H9 (cell line): ENCODE measurements around the gene BCAS4. TPM values are rescaled to one million over a fixed set of nuclear protein-coding genes. Genes with fewer than 3 reads are reported as not detected.
"Not testable (repeated sequence)": the region's sequence is repeated elsewhere in the genome, so short reads cannot be mapped to it uniquely, and the experiment has no call there.

Experiments
- DNase-seq: peaks from one replicate; pipeline ENCODE4 v3.0.0-alpha.2; 2017
- H2AFZ ChIP-seq: one replicate; pipeline ENCODE4 v1.6.1; 2013; ENCODE audit warnings: mild to moderate bottlenecking, low read length, control low read depth, moderate library complexity
- H2AK5ac ChIP-seq: 2 replicates; pipeline ENCODE4 v1.6.1; 2013; ENCODE audit warnings: low read length, control low read depth, mixed read lengths; ENCODE audit not compliant: insufficient read length
- H2BK120ac ChIP-seq: one replicate; pipeline ENCODE4 v1.6.1; 2013; ENCODE audit warnings: low read depth, mild to moderate bottlenecking, low read length, control low read depth, inconsistent platforms; ENCODE audit not compliant: poor library complexity, severe bottlenecking
- H2BK12ac ChIP-seq: 2 replicates; pipeline ENCODE4 v1.6.1; 2013; ENCODE audit warnings: low read length, control low read depth, mixed read lengths, low read depth; ENCODE audit not compliant: insufficient read length
- H2BK15ac ChIP-seq: 2 replicates; pipeline ENCODE4 v1.6.1; 2013; ENCODE audit warnings: low read depth, low read length, control low read depth
- H2BK20ac ChIP-seq: one replicate; pipeline ENCODE4 v1.6.1; 2013; ENCODE audit warnings: low read depth, mild to moderate bottlenecking, low read length, control low read depth, inconsistent platforms; ENCODE audit not compliant: poor library complexity, severe bottlenecking
- H2BK5ac ChIP-seq: 2 replicates; pipeline ENCODE4 v1.6.1; 2013; ENCODE audit warnings: low read length, control low read depth, mixed read lengths; ENCODE audit not compliant: insufficient read length
- H3K14ac ChIP-seq: 2 replicates; pipeline ENCODE4 v1.6.1; 2013; ENCODE audit warnings: low read length, control low read depth; ENCODE audit not compliant: insufficient read depth
- H3K18ac ChIP-seq: 2 replicates; pipeline ENCODE4 v1.6.1; 2013; ENCODE audit warnings: low read depth, mild to moderate bottlenecking, mixed read lengths, low read length, control low read depth; ENCODE audit not compliant: insufficient read length
- H3K23ac ChIP-seq: 2 replicates; pipeline ENCODE4 v1.6.1; 2013; ENCODE audit warnings: low read length, control low read depth, mixed read lengths, low read depth; ENCODE audit not compliant: insufficient read length
- H3K23me2 ChIP-seq: 2 replicates; pipeline ENCODE4 v1.6.1; 2013; ENCODE audit warnings: low read depth, mild to moderate bottlenecking, mixed read lengths, low read length, control low read depth; ENCODE audit not compliant: insufficient read length, poor library complexity, severe bottlenecking
- H3K27ac ChIP-seq: 2 replicates; pipeline ENCODE4 v1.5.1; 2013; ENCODE audit warnings: low read length, control low read depth, mixed read lengths, low read depth; ENCODE audit not compliant: insufficient read length
- H3K27me3 ChIP-seq: 2 replicates; pipeline ENCODE4 v1.6.1; 2013; ENCODE audit warnings: low read length, control low read depth, inconsistent platforms; ENCODE audit not compliant: insufficient read depth
- H3K4ac ChIP-seq: 2 replicates; pipeline ENCODE4 v1.6.1; 2013; ENCODE audit warnings: low read depth, mild to moderate bottlenecking, control low read depth, inconsistent platforms, low read length, moderate library complexity
- H3K4me1 ChIP-seq: 2 replicates; pipeline ENCODE4 v1.6.1; 2013; ENCODE audit warnings: low read length, control low read depth, inconsistent platforms; ENCODE audit not compliant: insufficient read depth
- H3K4me2 ChIP-seq: 2 replicates; pipeline ENCODE4 v1.6.1; 2013; ENCODE audit warnings: low read length, control low read depth, mixed read lengths; ENCODE audit not compliant: insufficient read length, insufficient read depth
- H3K56ac ChIP-seq: 2 replicates; pipeline ENCODE4 v1.6.1; 2013; ENCODE audit warnings: low read depth, mild to moderate bottlenecking, mixed read lengths, low read length, control low read depth; ENCODE audit not compliant: insufficient read length
- H3K79me1 ChIP-seq: 2 replicates; pipeline ENCODE4 v1.6.1; 2013; ENCODE audit warnings: low read depth, mild to moderate bottlenecking, moderate library complexity, low read length, control low read depth, inconsistent platforms; ENCODE audit not compliant: insufficient read depth, poor library complexity, severe bottlenecking
- H3K79me2 ChIP-seq: 2 replicates; pipeline ENCODE4 v1.6.1; 2013; ENCODE audit warnings: low read length, control low read depth, inconsistent platforms; ENCODE audit not compliant: insufficient read depth
- H3K9ac ChIP-seq: 2 replicates; pipeline ENCODE4 v1.6.1; 2013; ENCODE audit warnings: low read length, control low read depth, mixed read lengths; ENCODE audit not compliant: insufficient read length; ENCODE audit errors: extremely low read depth
- H3K9me3 ChIP-seq: one replicate; pipeline ENCODE4 v1.6.1; 2013; ENCODE audit warnings: low read depth, low read length, inconsistent platforms; ENCODE audit not compliant: control insufficient read depth
- H3T11ph ChIP-seq: one replicate; pipeline ENCODE4 v1.6.1; 2013; ENCODE audit warnings: mild to moderate bottlenecking, low read length, control low read depth, inconsistent platforms
- H4K20me1 ChIP-seq: one replicate; pipeline ENCODE4 v1.6.1; 2013; ENCODE audit not compliant: control insufficient read depth, insufficient read length, insufficient read depth
- H4K5ac ChIP-seq: 2 replicates; pipeline ENCODE4 v1.6.1; 2013; ENCODE audit warnings: low read depth, mild to moderate bottlenecking, mixed read lengths, low read length, control low read depth; ENCODE audit not compliant: insufficient read length
- H4K8ac ChIP-seq: replicated peaks from 2 replicates; pipeline ENCODE4 v1.6.1; 2013; ENCODE audit warnings: low read length, control low read depth, mixed read lengths, low read depth; ENCODE audit not compliant: insufficient read length
- H4K91ac ChIP-seq: 2 replicates; pipeline ENCODE4 v1.6.1; 2013; ENCODE audit warnings: low read depth, mild to moderate bottlenecking, moderate library complexity, mixed read lengths, low read length, control low read depth; ENCODE audit not compliant: insufficient read length
- H3K27ac Mint-ChIP-seq, 3 experiments: 2 replicates in 2 of 3; 3 replicates in 1 of 3; pipeline ENCODE4 v1.8.0; 2020 to 2021; ENCODE audit warnings: mixed read lengths in 3 of 3, mild to moderate bottlenecking in 1 of 3, moderate library complexity in 1 of 3
- H3K27me3 Mint-ChIP-seq: 2 replicates; pipeline ENCODE4 v1.8.0; 2021; ENCODE audit warnings: low read depth, mild to moderate bottlenecking, moderate library complexity, mixed read lengths
- H3K36me3 Mint-ChIP-seq, 3 experiments: 2 replicates in 2 of 3; 3 replicates in 1 of 3; pipeline ENCODE4 v1.8.0; 2020 to 2021; ENCODE audit warnings: low read depth in 3 of 3, mixed read lengths in 3 of 3; ENCODE audit not compliant: insufficient read depth in 1 of 3
- H3K4me1 Mint-ChIP-seq, 2 experiments: 2 replicates each; pipeline ENCODE4 v1.8.0; 2020; ENCODE audit warnings: mixed read lengths in 2 of 2
- H3K4me3 Mint-ChIP-seq, 2 experiments: 2 replicates in 1 of 2; 3 replicates in 1 of 2; pipeline ENCODE4 v1.8.0; 2020 to 2021; ENCODE audit warnings: mild to moderate bottlenecking in 2 of 2, mixed read lengths in 2 of 2, moderate library complexity in 1 of 2
- H3K9me3 Mint-ChIP-seq, 2 experiments: 2 replicates in 1 of 2; 3 replicates in 1 of 2; pipeline ENCODE4 v1.8.0; 2020; ENCODE audit warnings: mild to moderate bottlenecking in 2 of 2, mixed read lengths in 2 of 2, moderate library complexity in 1 of 2
- WGBS: extraction: QIAGEN DNeasy Blood & Tissue Kit; methylation state at CpG from one replicate; pipeline ENCODE4 v1.1.7; 2013; ENCODE audit warnings: missing lambda C conversion rate, low lambda C conversion rate, mixed read lengths; ENCODE audit not compliant: insufficient read length; ENCODE audit errors: extremely low coverage; 5-methylcytosine and 5-hydroxymethylcytosine counted together
- total RNA-seq: library from RNA; stranded (reverse); gene quantifications from 2 replicates; pipeline ENCODE4 v1.2.1, GENCODE V29; 2021
- TF ChIP-seq, protein P1 (sequence below): fragments of 200-600 bp; sonication (generic); conservative IDR thresholded peaks from 3 replicates; pipeline ENCODE4 v1.8.0; 2021; ENCODE audit warnings: antibody characterized with exemption, mild to moderate bottlenecking

Gene BCAS4
- total RNA-seq, 1 experiment from 2014 or later = 16.9 TPM

DNA sequence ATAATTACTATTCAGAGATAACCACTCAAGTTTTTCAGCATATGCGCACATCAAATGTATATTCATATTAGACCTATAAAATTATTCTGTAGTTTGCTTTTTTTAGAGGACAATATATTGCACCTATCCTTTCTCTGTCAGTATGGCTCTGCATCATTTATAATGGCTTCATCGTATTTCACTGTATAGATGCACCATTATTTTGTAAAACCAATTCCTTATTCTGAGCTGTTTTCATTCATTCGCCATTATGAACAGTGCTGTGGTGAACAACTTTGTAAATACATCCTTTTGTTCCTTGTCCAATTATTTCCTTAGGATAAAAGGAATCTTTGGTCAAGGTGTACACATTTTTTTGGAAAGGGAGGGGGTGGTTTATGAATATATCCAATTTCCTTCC, 29.2 kb upstream of the BCAS4 start:
- H2AK5ac ChIP-seq = no peak overlapping the region
- no peaks in the 10 kb centered on the region for H3K9me3 ChIP-seq
- no peaks in the 10 kb centered on the region for H4K20me1 ChIP-seq
- no peak for DNase-seq
- no peak overlapping the region for H3K4me2 ChIP-seq
- H4K8ac ChIP-seq = no peak overlapping the region
- no peak overlapping the region for H4K5ac ChIP-seq
- no peaks in the 10 kb centered on the region for H3K79me2 ChIP-seq
- no peak overlapping the region for H3K27ac Mint-ChIP-seq
- no peak overlapping the region for H2BK15ac ChIP-seq
- H3T11ph ChIP-seq = no peak overlapping the region
- H3K4me1 ChIP-seq = peaks cover 3% of the 10 kb centered on the region; the same call in 1 of the 2 replicates
- no peak overlapping the region for H3K23ac ChIP-seq
- H4K91ac ChIP-seq = no peak overlapping the region
- H3K4me1 Mint-ChIP-seq = peaks cover 25 to 37% of the 10 kb centered on the region in 2 experiments
- H3K4me3 Mint-ChIP-seq = no peak overlapping the region
- H3K23me2 ChIP-seq = no peaks in the 10 kb centered on the region
- no peak overlapping the region for H3K9ac ChIP-seq
- no peak overlapping the region for H3K14ac ChIP-seq
- H3K18ac ChIP-seq = no peak overlapping the region
- no peaks in the 10 kb centered on the region for H3K36me3 Mint-ChIP-seq
- H2BK20ac ChIP-seq = no peak overlapping the region
- no peak overlapping the region for H3K4ac ChIP-seq
- no peak overlapping the region for H2BK120ac ChIP-seq
- H3K79me1 ChIP-seq = no peaks in the 10 kb centered on the region
- H3K27ac ChIP-seq = no peak overlapping the region
- no peak overlapping the region for H2BK12ac ChIP-seq
- H3K56ac ChIP-seq = no peak overlapping the region
- no peaks in the 10 kb centered on the region for H3K27me3 ChIP-seq
- H3K9me3 Mint-ChIP-seq = no peaks in the 10 kb centered on the region
- WGBS = no CpG with 5 or more reads among the region's 3 CpGs
- TF ChIP-seq, protein P1, sequence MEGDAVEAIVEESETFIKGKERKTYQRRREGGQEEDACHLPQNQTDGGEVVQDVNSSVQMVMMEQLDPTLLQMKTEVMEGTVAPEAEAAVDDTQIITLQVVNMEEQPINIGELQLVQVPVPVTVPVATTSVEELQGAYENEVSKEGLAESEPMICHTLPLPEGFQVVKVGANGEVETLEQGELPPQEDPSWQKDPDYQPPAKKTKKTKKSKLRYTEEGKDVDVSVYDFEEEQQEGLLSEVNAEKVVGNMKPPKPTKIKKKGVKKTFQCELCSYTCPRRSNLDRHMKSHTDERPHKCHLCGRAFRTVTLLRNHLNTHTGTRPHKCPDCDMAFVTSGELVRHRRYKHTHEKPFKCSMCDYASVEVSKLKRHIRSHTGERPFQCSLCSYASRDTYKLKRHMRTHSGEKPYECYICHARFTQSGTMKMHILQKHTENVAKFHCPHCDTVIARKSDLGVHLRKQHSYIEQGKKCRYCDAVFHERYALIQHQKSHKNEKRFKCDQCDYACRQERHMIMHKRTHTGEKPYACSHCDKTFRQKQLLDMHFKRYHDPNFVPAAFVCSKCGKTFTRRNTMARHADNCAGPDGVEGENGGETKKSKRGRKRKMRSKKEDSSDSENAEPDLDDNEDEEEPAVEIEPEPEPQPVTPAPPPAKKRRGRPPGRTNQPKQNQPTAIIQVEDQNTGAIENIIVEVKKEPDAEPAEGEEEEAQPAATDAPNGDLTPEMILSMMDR = no peak
- no peak overlapping the region for H2BK5ac ChIP-seq
- H3K27me3 Mint-ChIP-seq = no peaks in the 10 kb centered on the region
- H2AFZ ChIP-seq = no peak overlapping the region

DNA sequence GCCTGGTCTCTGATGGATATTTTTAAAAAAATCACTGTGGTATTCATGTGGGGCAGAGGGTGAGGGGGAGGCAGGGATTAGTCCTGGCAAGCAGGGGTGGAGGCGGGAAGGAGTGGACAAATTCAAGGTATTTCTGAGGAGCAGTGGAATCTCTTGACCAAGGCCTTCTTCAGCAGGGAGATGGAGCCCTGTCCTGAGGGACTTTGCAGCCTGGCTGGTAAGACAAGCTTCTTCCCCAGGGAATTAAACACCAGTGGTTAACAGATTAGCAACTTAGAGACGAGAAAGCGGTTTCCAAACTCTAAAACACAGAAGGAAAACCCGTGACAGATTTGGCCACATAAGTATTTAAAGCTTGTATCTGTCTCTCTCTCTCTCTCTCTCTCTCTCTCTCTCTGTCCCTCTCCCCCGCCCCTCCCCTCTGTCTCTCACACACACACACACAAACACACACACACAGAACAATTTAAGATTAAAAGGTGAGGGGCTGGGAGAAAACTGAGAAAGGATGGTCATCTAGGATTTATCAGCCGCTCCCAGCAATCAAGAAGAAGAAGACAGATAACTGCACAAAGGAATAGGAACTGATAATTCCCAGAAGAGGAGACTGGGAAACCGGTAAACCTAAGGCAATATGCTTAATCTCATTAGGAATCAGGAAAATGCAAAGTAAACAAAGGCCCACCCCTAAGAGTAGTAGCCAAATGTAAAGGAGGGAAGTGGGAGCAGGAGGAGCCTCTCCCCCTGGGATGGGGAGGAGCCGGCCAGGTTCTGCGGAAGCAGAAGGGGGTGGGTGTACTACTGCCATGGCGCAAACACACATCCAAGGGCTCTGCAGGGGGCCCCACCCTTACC, 27.7 kb upstream of the BCAS4 start:
- not testable (repeated sequence) for H3K27ac ChIP-seq, H2BK15ac ChIP-seq, H3K23me2 ChIP-seq, H3K18ac ChIP-seq, H4K8ac ChIP-seq, H3K9me3 ChIP-seq, H3K4me1 ChIP-seq, H3K14ac ChIP-seq, H2AFZ ChIP-seq, H2BK5ac ChIP-seq, H2AK5ac ChIP-seq, H3K4ac ChIP-seq, H3K27me3 Mint-ChIP-seq, H3K9ac ChIP-seq, H2BK120ac ChIP-seq, H3K27me3 ChIP-seq, H3K23ac ChIP-seq, H4K20me1 ChIP-seq, H3T11ph ChIP-seq, H4K5ac ChIP-seq, H3K36me3 Mint-ChIP-seq, H3K9me3 Mint-ChIP-seq, H4K91ac ChIP-seq, H2BK20ac ChIP-seq, H2BK12ac ChIP-seq, H3K56ac ChIP-seq, H3K79me1 ChIP-seq, H3K79me2 ChIP-seq
- Mint-ChIP-seq H3K4me3 (peak overlapping the region; percentile 44 to 53), H3K4me1 (peaks cover 19 to 32% of the 10 kb centered on the region in 2 experiments), H3K27ac (peak overlapping the region; percentile 78 to 91 (median 84); a peak in 6 of 7 replicates)
- WGBS = no CpG with 5 or more reads among the region's 10 CpGs
- H3K4me2 ChIP-seq = peak overlapping the region; percentile 24
- peak; percentile 48 for DNase-seq
